GF-D8 (cell line): Measurements from ENCODE around the gene CEP83.
"Not testable (repeated sequence)": the region's sequence is repeated elsewhere in the genome, so short reads cannot be mapped to it uniquely, and the experiment has no call there.

ENCODE experiments used
- DNase-seq: peaks from one replicate; lab custom pipeline; 2025; lab: John Stamatoyannopoulos, UW

Gene CEP83

DNA sequence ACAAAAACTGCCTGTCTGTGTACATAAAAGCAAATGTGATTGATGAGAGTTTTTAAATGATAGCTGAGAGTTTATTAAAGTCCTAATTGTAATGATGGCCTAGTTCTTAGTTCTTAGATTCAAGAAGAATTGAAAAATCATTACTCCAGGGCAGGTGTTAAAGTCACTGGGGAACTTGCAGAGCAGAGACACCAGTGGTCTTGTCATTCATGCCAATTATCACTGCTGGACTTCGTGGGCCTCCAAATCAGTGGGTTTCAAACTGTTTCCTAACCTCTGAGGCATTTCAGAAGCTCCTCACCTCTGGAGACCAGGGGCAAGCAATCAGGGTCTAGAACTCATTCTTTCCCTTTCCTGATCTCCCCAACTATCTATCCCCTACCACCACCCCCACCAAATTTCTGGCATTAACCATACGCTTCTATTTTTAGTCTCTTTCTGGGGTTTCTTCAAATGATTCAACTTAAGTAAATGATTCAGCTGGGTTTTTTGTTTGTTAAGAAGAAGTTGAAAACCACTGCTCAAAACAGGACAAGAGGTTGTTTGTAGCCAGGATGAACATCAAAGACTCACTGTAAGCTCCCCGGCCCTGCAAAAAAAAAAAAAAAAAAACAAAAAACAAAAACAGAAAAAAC is 80.1 kb downstream of the CEP83 start:
- DNase-seq = no peak

DNA sequence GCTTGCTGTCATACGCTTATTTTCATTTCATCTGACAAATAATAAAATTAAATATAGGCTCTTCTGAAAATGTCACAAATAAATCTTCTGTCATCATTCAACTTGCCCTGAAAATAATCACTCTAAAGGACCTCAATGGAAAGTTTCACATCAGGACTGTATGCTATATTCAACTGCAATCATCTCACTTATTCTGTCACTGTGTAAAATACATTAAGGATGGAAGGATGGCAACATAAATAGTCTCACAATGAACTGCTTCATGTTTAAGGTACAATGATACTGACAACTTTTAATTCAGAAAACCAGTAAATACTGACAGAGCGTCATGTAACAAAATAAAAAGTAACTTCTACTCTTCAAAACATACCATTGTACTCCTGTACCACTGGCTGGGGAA is 82.1 kb downstream of the CEP83 start:
- no peak for DNase-seq

- DNase-seq = no peak
Measured at GRCh38 chr12:94374124-94374523, 85.5 kb downstream of the CEP83 start.

DNA sequence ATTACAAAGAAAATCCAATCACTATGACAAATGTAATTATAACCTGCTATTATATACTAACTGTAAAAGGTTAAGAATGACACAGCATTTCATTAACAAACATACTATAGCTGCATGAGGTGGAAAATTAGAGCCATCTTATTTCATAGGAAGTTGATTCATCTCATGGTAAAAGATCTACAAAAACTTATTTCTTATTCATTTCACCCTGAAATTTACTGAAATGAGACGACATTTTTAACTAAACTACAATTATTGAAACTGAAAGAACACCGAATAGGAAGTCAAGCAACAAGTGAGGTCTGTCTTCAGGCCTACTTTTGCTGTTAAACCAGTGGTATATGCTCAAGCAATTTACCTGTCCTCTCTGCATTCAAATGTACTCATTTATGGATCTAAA is 87.2 kb downstream of the CEP83 start:
- no peak for DNase-seq

- no peak for DNase-seq
Measured at GRCh38 chr12:94362653-94363052, 97.0 kb downstream of the CEP83 start.

DNA sequence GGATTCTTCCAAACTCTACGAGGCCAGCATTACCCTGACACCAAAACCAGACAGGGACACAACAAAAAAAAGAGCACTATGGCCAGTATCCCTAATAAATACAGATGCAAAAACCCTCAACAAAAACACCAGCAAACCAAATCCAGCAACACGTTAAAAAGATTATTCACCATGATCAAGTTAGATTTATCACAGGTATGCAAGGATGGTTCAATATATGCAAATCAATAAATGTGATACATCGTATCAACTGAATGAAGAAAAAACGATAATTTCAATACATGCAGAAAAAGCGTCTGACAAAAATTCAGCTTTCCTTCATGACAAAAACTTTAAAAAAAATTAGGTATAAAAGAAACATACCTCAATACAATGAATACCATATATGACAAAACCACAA is 99.9 kb downstream of the CEP83 start:
- no peak for DNase-seq

- DNase-seq = no peak
Measured at GRCh38 chr12:94353130-94353529, 106.5 kb downstream of the CEP83 start.

DNA sequence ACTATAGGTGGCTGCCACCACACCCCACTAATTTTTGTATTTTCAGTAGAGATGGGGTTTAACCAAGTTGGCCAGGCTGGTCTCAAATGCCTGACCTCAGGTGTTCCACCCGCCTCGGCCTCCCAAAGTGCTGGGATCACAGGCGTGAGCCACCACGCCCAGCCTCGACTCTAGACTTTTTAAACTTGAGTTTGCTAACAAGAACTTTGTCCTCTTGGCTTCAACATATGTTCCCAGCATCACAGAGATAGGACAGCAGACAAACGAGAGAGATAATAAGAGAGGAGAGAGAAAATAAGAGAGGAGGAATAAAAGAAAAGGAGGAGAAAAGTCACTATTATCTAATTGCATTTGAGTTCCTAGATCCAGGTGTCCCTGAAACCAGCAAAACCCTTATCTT is 119.1 kb downstream of the CEP83 start:
- DNase-seq = no peak

DNA sequence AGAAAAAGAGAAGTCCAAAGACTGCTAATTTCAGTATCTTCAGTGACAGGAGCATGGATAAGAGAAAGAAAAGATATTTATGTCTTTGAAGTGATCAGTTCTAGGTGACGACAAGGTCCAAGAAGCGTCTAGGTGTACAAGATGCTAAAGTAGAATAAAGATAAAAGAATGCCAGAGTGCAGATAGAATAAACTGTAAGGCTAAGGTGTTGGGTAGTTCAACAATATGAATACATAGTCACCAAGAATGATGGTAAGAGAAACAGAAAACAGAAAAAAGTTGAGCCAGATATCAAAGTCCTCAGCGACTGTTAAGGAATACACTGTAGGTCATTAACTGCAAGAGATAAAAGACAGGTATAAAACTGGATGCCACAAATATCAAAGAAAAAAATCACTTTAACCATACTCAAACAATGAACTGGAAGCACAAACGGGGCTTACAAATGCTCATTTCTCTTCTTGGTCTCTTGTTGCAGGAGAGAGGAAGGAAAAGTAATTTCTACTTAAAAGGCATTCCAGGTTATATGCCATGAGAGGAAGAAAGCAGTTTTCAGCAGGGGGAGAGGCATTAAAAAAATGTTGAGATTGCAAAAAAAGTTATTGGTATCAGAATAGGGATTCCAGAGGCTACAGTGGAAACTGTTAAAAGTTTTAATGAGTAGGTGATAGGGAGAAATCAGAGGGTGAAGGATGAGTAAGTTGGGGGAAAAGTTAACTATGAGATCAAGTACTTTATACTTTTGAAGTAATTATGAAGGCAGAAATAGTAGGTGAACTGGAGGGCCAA is 121.5 kb downstream of the CEP83 start:
- no peak for DNase-seq

GRCh38 chr12:94336211-94336925 is 123.3 kb downstream of the CEP83 start:
- DNase-seq = no peak

DNA sequence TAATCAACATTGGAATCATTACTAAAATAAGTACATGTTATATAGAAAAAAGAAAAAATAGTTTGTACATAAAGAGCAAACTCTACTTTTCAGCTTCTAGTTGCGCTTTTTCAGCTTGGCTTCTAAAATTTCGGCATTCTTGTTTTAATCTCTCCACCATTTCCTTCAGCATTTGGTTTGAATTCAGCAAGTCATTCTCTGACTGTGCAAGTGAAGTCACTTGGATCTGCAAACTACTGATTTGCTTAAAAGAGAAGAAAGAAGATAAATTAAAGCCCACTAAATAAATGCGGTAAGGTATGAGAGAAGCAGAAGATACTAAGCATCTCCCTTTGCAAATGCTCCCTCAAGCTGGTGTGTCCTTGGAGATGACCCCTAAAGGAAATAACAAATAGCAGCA is 126.3 kb downstream of the CEP83 start:
- DNase-seq = no peak

- DNase-seq = no peak
Measured at GRCh38 chr12:94329366-94329765, 130.3 kb downstream of the CEP83 start.

DNA sequence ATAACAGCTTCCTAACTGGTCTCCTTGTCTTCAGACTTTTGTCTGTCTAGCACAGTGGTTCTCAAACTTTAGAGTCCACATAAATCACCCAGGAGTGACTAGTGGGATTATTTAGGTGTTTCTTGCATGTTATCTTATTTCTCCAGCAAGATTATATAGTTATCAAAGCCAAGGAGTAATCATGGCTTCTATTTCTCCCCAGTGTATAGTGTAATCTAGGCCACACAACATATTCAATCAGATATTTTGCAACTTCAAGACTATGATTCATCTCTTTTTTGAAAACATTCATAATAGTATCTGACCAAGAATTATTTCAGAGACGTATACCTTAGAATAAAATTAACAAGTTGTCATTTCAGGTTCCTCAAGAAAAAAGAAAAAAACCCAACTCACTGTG is 131.9 kb downstream of the CEP83 start:
- DNase-seq = no peak

- DNase-seq = no peak
Measured at GRCh38 chr12:94326727-94327126, 132.9 kb downstream of the CEP83 start.

DNA sequence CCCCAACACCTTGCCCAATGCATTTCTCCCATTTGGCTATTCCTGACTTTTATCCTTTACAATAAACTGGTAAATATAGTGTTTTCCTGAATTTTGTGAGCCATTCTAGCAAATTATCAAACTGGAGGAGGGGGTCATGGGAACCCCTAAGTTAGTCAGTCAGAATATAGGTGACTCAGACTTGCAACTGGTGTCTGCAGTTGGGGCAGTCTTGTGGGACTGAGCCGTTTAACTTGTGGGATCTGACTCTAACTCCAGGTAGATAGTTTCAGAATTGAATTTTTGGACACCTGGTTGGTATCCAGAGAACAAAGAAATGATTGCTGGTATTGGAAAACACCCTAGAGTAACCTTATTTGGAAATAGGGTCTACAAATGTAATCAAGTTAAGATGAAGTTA is 133.4 kb downstream of the CEP83 start:
- DNase-seq = no peak

- no peak for DNase-seq
Measured at GRCh38 chr12:94322346-94322745, 137.3 kb downstream of the CEP83 start.

DNA sequence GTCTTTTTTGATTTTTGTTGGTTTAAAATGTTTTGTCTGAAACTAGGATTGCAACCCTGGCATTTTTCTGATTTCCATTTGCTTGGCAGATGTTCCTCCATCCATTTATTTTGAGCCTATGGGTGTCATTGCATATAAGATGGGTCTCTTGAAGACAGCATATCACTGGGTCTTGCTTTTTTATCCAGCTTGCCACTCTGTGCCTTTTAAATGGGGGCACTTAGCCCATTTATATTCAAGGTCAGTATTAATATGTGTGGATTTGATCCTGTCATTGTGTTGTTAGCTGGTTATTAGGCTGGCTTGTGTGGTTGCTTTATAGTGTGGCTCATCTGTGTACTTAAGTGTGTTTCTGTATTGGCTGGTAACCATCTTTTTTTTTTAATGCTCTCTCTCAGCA is 139.6 kb downstream of the CEP83 start:
- DNase-seq = no peak

- no peak for DNase-seq
Measured at GRCh38 chr12:94318181-94318580, 141.5 kb downstream of the CEP83 start.

- not testable (repeated sequence) for DNase-seq
Measured at GRCh38 chr12:94316600-94316999, 143.1 kb downstream of the CEP83 start.

- DNase-seq = no peak
Measured at GRCh38 chr12:94312378-94312777, 147.3 kb downstream of the CEP83 start.

DNA sequence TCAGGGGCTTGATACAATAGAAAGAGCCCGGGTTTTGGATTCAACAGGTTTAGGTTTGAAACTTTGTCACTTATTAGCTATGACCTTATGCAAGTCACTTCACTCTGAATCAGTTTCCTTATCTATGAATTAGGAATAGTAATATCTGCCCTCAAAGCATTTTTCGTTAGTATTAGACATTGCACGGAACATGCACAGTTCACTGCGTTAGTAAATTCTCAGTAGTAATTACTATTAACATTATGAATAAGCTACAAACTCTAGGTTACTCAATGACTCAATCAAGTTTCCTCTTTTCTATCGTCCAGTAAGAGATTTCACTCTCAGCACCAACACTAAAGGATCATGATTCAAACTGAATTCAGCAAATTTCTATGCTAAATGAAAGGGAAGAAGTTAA is 150.3 kb downstream of the CEP83 start:
- DNase-seq = no peak

DNA sequence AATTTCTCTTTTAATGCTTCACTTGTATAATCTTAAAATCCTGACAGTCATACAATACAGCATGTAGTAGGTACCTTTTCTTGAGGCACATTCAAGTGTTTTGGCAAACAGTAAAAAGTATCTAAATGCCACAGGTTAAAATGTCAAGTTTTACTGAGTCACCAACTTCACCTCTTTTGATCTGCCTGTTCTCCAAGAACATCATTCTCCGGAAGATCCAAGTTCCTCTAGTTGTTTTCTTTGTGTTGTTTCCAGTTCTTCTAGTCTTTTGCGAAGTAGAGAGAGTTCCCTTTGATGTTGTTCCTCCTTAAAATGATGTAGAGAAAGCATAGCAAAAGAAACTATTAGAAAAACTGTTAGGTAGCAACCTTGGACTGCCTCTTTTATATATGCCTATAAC is 151.1 kb downstream of the CEP83 start:
- no peak for DNase-seq
